ENCODE data around the gene WWTR1.

The WWTR1 gene

DNA sequence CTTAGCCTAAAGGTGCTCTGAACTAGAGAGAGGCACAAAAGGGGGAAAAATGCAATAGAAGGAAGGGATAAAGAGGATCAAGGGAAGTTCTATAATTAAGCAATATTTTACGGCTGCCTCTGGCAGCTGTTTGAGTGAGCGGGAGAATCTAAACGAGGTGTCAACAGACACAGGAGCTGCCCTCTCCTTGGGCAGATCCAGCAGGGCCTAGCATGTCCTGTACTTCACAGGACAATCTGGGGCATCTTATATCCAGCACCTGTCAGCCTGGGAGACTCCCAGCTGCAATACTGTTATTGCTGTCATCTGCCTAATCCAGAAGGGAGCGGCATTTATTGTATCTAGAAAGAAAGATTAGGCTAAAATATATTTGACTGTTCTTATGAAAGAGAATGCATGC is 68.9 kb downstream of the WWTR1 start:
- no peak for DNase-seq (ENCODE audit: low read depth in 1 of 2, low spot score in 1 of 2)
- Histone ChIP-seq H3K4me3 (replicated peaks; ENCODE audit: insufficient read depth, low read length) (no peak overlapping the region), H3K27me3 (ENCODE audit: insufficient read depth, poor library complexity, severe bottlenecking) (peaks cover 4% of the 10 kb centered on the region), H3K27ac (replicated peaks) (no peak overlapping the region)
- no peak for TF ChIP-seq POLR2AphosphoS5 (IDR thresholded peaks at IDR 0.05; ENCODE audit: low read depth)
- no peak for TF ChIP-seq GABPA (IDR thresholded peaks at IDR 0.05; ENCODE audit: low read depth)
- TF ChIP-seq, protein P1, sequence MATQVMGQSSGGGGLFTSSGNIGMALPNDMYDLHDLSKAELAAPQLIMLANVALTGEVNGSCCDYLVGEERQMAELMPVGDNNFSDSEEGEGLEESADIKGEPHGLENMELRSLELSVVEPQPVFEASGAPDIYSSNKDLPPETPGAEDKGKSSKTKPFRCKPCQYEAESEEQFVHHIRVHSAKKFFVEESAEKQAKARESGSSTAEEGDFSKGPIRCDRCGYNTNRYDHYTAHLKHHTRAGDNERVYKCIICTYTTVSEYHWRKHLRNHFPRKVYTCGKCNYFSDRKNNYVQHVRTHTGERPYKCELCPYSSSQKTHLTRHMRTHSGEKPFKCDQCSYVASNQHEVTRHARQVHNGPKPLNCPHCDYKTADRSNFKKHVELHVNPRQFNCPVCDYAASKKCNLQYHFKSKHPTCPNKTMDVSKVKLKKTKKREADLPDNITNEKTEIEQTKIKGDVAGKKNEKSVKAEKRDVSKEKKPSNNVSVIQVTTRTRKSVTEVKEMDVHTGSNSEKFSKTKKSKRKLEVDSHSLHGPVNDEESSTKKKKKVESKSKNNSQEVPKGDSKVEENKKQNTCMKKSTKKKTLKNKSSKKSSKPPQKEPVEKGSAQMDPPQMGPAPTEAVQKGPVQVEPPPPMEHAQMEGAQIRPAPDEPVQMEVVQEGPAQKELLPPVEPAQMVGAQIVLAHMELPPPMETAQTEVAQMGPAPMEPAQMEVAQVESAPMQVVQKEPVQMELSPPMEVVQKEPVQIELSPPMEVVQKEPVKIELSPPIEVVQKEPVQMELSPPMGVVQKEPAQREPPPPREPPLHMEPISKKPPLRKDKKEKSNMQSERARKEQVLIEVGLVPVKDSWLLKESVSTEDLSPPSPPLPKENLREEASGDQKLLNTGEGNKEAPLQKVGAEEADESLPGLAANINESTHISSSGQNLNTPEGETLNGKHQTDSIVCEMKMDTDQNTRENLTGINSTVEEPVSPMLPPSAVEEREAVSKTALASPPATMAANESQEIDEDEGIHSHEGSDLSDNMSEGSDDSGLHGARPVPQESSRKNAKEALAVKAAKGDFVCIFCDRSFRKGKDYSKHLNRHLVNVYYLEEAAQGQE (IDR thresholded peaks at IDR 0.05; ENCODE audit: insufficient replicate concordance, low read depth) = no peak

DNA sequence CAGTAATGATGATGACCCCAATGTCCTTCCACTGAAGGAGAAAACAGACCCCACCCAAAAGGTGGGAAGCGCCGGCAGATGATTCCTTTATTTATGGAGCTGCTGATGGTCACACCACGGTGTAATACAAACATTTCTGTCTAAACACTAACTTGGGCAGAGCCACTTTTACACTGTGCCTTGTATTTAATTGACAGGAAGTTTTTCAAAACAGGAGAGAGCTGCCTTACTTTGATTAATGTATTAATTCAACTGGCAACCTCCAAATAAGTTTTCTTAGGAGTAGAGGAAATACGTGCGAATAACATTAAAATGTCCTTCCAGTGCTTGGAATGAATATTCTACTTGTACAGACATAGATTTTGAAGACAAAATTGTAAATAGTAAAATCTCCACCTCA is 70.4 kb downstream of the WWTR1 start:
- no peak for DNase-seq (ENCODE audit: low read depth in 1 of 2, low spot score in 1 of 2)
- no peak for TF ChIP-seq SPI1 (IDR thresholded peaks at IDR 0.05; ENCODE audit: borderline replicate concordance, low read depth)
- TF ChIP-seq, protein P1 (IDR thresholded peaks at IDR 0.05; ENCODE audit: insufficient replicate concordance, low read depth) = no peak
- no peak for TF ChIP-seq GABPA (IDR thresholded peaks at IDR 0.05; ENCODE audit: low read depth)
- TF ChIP-seq, protein P2, sequence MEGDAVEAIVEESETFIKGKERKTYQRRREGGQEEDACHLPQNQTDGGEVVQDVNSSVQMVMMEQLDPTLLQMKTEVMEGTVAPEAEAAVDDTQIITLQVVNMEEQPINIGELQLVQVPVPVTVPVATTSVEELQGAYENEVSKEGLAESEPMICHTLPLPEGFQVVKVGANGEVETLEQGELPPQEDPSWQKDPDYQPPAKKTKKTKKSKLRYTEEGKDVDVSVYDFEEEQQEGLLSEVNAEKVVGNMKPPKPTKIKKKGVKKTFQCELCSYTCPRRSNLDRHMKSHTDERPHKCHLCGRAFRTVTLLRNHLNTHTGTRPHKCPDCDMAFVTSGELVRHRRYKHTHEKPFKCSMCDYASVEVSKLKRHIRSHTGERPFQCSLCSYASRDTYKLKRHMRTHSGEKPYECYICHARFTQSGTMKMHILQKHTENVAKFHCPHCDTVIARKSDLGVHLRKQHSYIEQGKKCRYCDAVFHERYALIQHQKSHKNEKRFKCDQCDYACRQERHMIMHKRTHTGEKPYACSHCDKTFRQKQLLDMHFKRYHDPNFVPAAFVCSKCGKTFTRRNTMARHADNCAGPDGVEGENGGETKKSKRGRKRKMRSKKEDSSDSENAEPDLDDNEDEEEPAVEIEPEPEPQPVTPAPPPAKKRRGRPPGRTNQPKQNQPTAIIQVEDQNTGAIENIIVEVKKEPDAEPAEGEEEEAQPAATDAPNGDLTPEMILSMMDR (IDR thresholded peaks at IDR 0.05; ENCODE audit: insufficient read depth, low read length) = no peak
- no peak for TF ChIP-seq POLR2AphosphoS5 (IDR thresholded peaks at IDR 0.05; ENCODE audit: low read depth)
- Histone ChIP-seq H3K27me3 (ENCODE audit: insufficient read depth, poor library complexity, severe bottlenecking) (peaks cover 2% of the 10 kb centered on the region), H3K27ac (replicated peaks) (no peak overlapping the region), H3K4me3 (replicated peaks; ENCODE audit: insufficient read depth, low read length) (no peak overlapping the region)

DNA sequence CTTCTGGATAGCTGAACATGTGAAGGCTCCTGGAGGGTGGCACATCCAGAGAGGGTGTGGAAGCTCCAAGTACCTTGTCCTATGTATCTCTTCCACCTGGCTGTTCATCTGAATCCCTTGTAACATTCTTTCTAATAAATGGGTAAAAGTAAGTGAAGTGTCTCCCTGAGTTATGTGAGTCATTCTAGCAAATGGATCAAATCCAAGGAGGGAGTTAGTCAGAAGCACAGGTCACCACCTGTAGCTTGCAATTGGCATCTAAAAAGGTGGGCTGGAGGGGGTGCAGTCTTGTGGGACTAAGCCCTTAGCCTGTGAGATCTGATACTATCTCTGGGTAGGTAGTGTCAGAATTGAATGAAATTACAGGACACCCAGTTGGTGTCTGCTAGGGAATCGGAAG is 71.0 kb downstream of the WWTR1 start:
- H3K27ac ChIP-seq (replicated peaks) = no peak overlapping the region
- peaks cover 2% of the 10 kb centered on the region for H3K27me3 ChIP-seq (ENCODE audit: insufficient read depth, poor library complexity, severe bottlenecking)
- TF ChIP-seq POLR2AphosphoS5 (IDR thresholded peaks at IDR 0.05; ENCODE audit: low read depth) (no peak), GABPA (IDR thresholded peaks at IDR 0.05; ENCODE audit: low read depth) (no peak), SPI1 (IDR thresholded peaks at IDR 0.05; ENCODE audit: borderline replicate concordance, low read depth) (no peak)
- TF ChIP-seq, protein P2 (IDR thresholded peaks at IDR 0.05; ENCODE audit: insufficient read depth, low read length) = no peak
- TF ChIP-seq, protein P1 (IDR thresholded peaks at IDR 0.05; ENCODE audit: insufficient replicate concordance, low read depth) = no peak
- H3K4me3 ChIP-seq (replicated peaks; ENCODE audit: insufficient read depth, low read length) = no peak overlapping the region
- DNase-seq (ENCODE audit: low read depth in 1 of 2, low spot score in 1 of 2) = no peak

DNA sequence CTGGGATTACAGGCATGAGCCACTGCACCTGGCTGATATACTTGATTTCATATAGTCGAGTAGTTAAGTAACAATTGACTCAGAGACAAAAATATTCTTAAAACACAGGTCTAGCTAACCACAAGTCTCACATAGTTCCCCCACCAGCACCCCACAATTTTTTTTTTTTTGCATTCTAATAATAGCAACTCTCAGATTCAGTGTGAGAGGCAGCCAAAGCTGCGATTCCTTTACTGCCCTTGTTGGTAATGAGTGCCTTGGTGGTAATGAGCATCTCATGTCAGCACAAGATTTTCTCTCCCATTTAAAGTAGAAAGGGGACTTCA is 72.5 kb downstream of the WWTR1 start:
- Histone ChIP-seq H3K4me3 (replicated peaks; ENCODE audit: insufficient read depth, low read length) (no peak overlapping the region), H3K27ac (replicated peaks) (no peak overlapping the region), H3K27me3 (ENCODE audit: insufficient read depth, poor library complexity, severe bottlenecking) (peaks cover 4% of the 10 kb centered on the region)
- TF ChIP-seq POLR2AphosphoS5 (IDR thresholded peaks at IDR 0.05; ENCODE audit: low read depth) (no peak), SPI1 (IDR thresholded peaks at IDR 0.05; ENCODE audit: borderline replicate concordance, low read depth) (no peak)
- TF ChIP-seq, protein P1 (IDR thresholded peaks at IDR 0.05; ENCODE audit: insufficient replicate concordance, low read depth) = no peak
- no peak for DNase-seq (ENCODE audit: low read depth in 1 of 2, low spot score in 1 of 2)

All from HL-60 (cell line).